ENCODE data around the gene SHMT2. TPM values are rescaled to one million over a fixed set of nuclear protein-coding genes. Genes with fewer than 3 reads are reported as not detected.

SHMT2 gene
- total RNA-seq, 1 experiment from 2014 or later = 280 TPM

DNA sequence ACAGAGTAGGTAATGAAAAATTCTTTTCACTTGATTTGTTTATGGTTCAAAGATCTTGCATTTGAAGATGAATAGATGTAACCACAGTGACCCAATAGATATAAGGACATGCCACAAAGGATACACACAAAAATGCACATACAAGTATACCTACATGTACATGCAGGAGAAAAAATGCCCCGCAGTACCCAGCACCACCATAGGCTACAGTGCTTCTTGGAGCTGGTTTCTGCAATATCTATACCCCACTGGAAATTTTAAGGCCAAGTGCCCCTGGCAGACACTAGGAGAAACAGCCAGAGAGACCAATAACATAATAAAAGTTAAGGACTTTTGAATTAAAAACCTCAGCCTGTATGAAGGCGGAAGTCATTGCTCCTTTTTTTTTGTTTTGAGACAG, 33.6 kb downstream of the SHMT2 start:
- H3K9me2 ChIP-seq (ENCODE audit: insufficient read depth) = no peaks in the 10 kb centered on the region
- no peak overlapping the region for H3K4me2 ChIP-seq (ENCODE audit: low read length)
- no peak for DNase-seq (ENCODE audit: low read depth, low spot score)
- no peak for ATAC-seq
- ChIA-PET CTCF (interaction anchor here (0.6 to 3.3 kb wide), 3 partner anchors 190 to 594 kb away, joined by 4 to 26 read pairs (median 12); partner anchors contain the start of gene INHBE), POLR2A (no interaction called here), RAD21 (ENCODE audit: low non-redundant PET in 1 of 2, low total read pairs in 2 of 2, uncharacterized antibody in 2 of 2, unreplicated experiment in 2 of 2) (no interaction called here)
- peaks cover 9 to 11% of the 10 kb centered on the region in 2 experiments; a peak in 1 of 4 replicates for H3K36me3 ChIP-seq (ENCODE audit: control insufficient read depth in 1 of 2, insufficient read depth in 2 of 2, low read length in 2 of 2)
- BruUV-seq (replicated peaks) = no TSS peak
- H3K4me3 ChIP-seq (replicated peaks in 1 of 2; ENCODE audit: low read depth in 1 of 2, low read length in 2 of 2) = no peak overlapping the region
- no peaks in the 10 kb centered on the region for H3K9me3 ChIP-seq (ENCODE audit: control insufficient read depth in 1 of 2, insufficient read depth in 1 of 2, low read depth in 1 of 2, low read length in 2 of 2)
- no peak overlapping the region for H2AFZ ChIP-seq (ENCODE audit: low read depth, low read length, poor library complexity, severe bottlenecking)
- intact Hi-C loops (cut with micrococcal nuclease) = loop anchor here (1.0 kb wide), 1 partner anchor 190 kb away; no protein-coding TSS in a partner anchor
- H3K27ac ChIP-seq (ENCODE audit: low read depth, low read length) = no peak overlapping the region
- TF ChIP-seq CEBPB (IDR thresholded peaks at IDR 0.05; ENCODE audit: low read depth) (no peak), YY1 (IDR thresholded peaks at IDR 0.05; ENCODE audit: extremely low read depth, insufficient replicate concordance, low read depth, low read length) (no peak), JUND (IDR thresholded peaks at IDR 0.05) (no peak), RAD21 (IDR thresholded peaks at IDR 0.05; ENCODE audit: low read depth) (no peak), POLR2AphosphoS5 (IDR thresholded peaks at IDR 0.05; ENCODE audit: low read depth, low read length) (no peak), EZH2phosphoT487 (IDR thresholded peaks at IDR 0.05; ENCODE audit: borderline replicate concordance) (no peak), ZNF274 (IDR thresholded peaks at IDR 0.05; ENCODE audit: low read depth, low read length) (no peak), ELF1 (IDR thresholded peaks at IDR 0.05; ENCODE audit: borderline replicate concordance, low read depth) (no peak), EGR1 (IDR thresholded peaks at IDR 0.05; ENCODE audit: low read depth) (no peak), SP1 (IDR thresholded peaks at IDR 0.05; ENCODE audit: low read depth) (no peak), POLR2A (IDR thresholded peaks at IDR 0.05; ENCODE audit: borderline replicate concordance, extremely low read depth, insufficient read depth, insufficient read length) (no peak), ZFX (IDR thresholded peaks at IDR 0.05) (no peak)
- TF ChIP-seq, protein P1, sequence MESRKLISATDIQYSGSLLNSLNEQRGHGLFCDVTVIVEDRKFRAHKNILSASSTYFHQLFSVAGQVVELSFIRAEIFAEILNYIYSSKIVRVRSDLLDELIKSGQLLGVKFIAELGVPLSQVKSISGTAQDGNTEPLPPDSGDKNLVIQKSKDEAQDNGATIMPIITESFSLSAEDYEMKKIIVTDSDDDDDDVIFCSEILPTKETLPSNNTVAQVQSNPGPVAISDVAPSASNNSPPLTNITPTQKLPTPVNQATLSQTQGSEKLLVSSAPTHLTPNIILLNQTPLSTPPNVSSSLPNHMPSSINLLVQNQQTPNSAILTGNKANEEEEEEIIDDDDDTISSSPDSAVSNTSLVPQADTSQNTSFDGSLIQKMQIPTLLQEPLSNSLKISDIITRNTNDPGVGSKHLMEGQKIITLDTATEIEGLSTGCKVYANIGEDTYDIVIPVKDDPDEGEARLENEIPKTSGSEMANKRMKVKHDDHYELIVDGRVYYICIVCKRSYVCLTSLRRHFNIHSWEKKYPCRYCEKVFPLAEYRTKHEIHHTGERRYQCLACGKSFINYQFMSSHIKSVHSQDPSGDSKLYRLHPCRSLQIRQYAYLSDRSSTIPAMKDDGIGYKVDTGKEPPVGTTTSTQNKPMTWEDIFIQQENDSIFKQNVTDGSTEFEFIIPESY (IDR thresholded peaks at IDR 0.05; ENCODE audit: extremely low read depth, insufficient replicate concordance, low read length) = no peak
- no peaks in the 10 kb centered on the region for H4K20me1 ChIP-seq (ENCODE audit: insufficient read depth)
- no peak overlapping the region for H3K9ac ChIP-seq (ENCODE audit: low read length)
- peaks cover 3 to 4% of the 10 kb centered on the region in 2 experiments; a peak in 1 of 4 replicates for H3K4me1 ChIP-seq (ENCODE audit: control insufficient read depth in 1 of 2, insufficient read depth in 2 of 2, low read length in 2 of 2)
- no peaks in the 10 kb centered on the region for H3K27me3 ChIP-seq (ENCODE audit: insufficient read depth, low read length)
- H3K79me2 ChIP-seq (ENCODE audit: insufficient read depth, low read length) = no peaks in the 10 kb centered on the region
